K562 (cell line): Measurements from ENCODE around the gene CCDC137. TPM values are rescaled to one million over a fixed set of nuclear protein-coding genes. Genes with fewer than 3 reads are reported as not detected.

Source experiments
- ATAC-seq: fragments of 200-7000 bp; cut with Tn5 transposase; 3 replicates; pipeline ENCODE4 v1.9.1; 2020; ENCODE audit warnings: moderate library complexity
- BruUV-seq: library from RNA; stranded (reverse); fragments of 400-500 nt; replicated peaks from 2 replicates; lab custom pipeline; 2021; lab: Mats Ljungman, UMichigan
- CTCF ChIA-PET: fragments of 300-600 bp; formaldehyde crosslinking; extraction: SDS; loops from one replicate; lab custom pipeline; 2021; ENCODE audit warnings: low intra/inter-chr PET ratio; lab: Yijun Ruan, JAX
- POLR2A ChIA-PET: fragments of 300-600, 350-650 bp; sonication (Branson Sonifier 250); formaldehyde crosslinking; extraction: SDS; loops from one replicate; lab custom pipeline; 2021; ENCODE audit warnings: antibody characterized with exemption, inconsistent platforms; lab: Yijun Ruan, JAX
- DNase-seq, 4 experiments: peaks; one replicate each; pipeline versions ENCODE4 v3.0.0 to v3.0.0-alpha.2; 2011 to 2018; ENCODE audit warnings: low spot score in 3 of 4, mixed read lengths in 3 of 4; ENCODE audit errors: extremely low read depth in 1 of 4
- FAIRE-seq: peaks from 2 replicates; lab custom pipeline; 2011; peaks lifted over from hg19 to GRCh38; lab: Jason Lieb, UNC
- H2AFZ ChIP-seq: 2 replicates; pipeline ENCODE4 v1.6.0; 2011; ENCODE audit warnings: low read depth, low read length, control low read depth, inconsistent platforms
- H3K27ac ChIP-seq: fragments of 200-600 bp; 3 replicates; pipeline ENCODE4 v1.8.0; 2011; ENCODE audit warnings: low read depth, mild to moderate bottlenecking, control low read depth, inconsistent platforms, low read length, moderate library complexity, mixed read lengths; ENCODE audit errors: extremely low read depth
- H3K27me3 ChIP-seq, 2 experiments: fragments of 300-600 bp in 1 of 2; 2 replicates in 1 of 2; 3 replicates in 1 of 2; pipeline versions ENCODE4 v1.6.0 to v1.8.0; 2011; ENCODE audit warnings: inconsistent platforms in 2 of 2, low read length in 2 of 2, mild to moderate bottlenecking in 1 of 2, mixed read lengths in 1 of 2, moderate library complexity in 1 of 2; ENCODE audit not compliant: control insufficient read depth in 2 of 2, insufficient read depth in 2 of 2
- H3K36me3 ChIP-seq: fragments of 300-600 bp; 3 replicates; pipeline ENCODE4 v1.8.0; 2011; ENCODE audit warnings: mild to moderate bottlenecking, low read length, inconsistent platforms; ENCODE audit not compliant: control insufficient read depth, insufficient read depth
- H3K4me1 ChIP-seq, 2 experiments: fragments of 200-600 bp in 1 of 2; replicated peaks in 1 of 2; 2 replicates in 1 of 2; 3 replicates in 1 of 2; pipeline versions ENCODE4 v1.5.1 to v1.8.0; 2011; ENCODE audit warnings: inconsistent platforms in 2 of 2, low read length in 2 of 2, mild to moderate bottlenecking in 1 of 2, mixed read lengths in 1 of 2, moderate library complexity in 1 of 2; ENCODE audit not compliant: control insufficient read depth in 2 of 2, insufficient read depth in 2 of 2
- H3K4me2 ChIP-seq: 2 replicates; pipeline ENCODE4 v1.6.1; 2011; ENCODE audit warnings: low read length, control low read depth, inconsistent platforms, mixed read lengths; ENCODE audit not compliant: insufficient read depth
- H3K4me3 ChIP-seq: fragments of 200-600 bp; sonication (generic), shearing (Covaris generic); 2 replicates; pipeline ENCODE4 v1.5.1; 2016; ENCODE audit warnings: control low read depth, inconsistent platforms
- H3K79me2 ChIP-seq: fragments of 200-600 bp; 3 replicates; pipeline ENCODE4 v1.8.0; 2011; ENCODE audit warnings: low read length, inconsistent platforms; ENCODE audit not compliant: control insufficient read depth, insufficient read depth
- H3K9ac ChIP-seq, 2 experiments: 2 replicates each; pipeline versions ENCODE4 v1.6.0 to v1.6.1; 2011; ENCODE audit warnings: low read depth in 2 of 2, low read length in 2 of 2, control low read depth in 1 of 2, inconsistent platforms in 1 of 2, mild to moderate bottlenecking in 1 of 2, mixed read lengths in 1 of 2; ENCODE audit not compliant: insufficient read depth in 1 of 2
- H3K9me1 ChIP-seq: one replicate; pipeline ENCODE4 v1.6.0; 2011; ENCODE audit warnings: inconsistent platforms, mild to moderate bottlenecking, low read length, moderate library complexity; ENCODE audit not compliant: control insufficient read depth, insufficient read depth
- H3K9me3 ChIP-seq: replicated peaks from 2 replicates; pipeline ENCODE4 v1.5.1; 2011; ENCODE audit warnings: low read depth, low read length, inconsistent platforms; ENCODE audit not compliant: control insufficient read depth, insufficient read depth
- H4K20me1 ChIP-seq: replicated peaks from 2 replicates; pipeline ENCODE4 v1.6.1; 2011; ENCODE audit warnings: low read length, inconsistent platforms, mixed read lengths; ENCODE audit not compliant: control insufficient read depth, insufficient read depth
- ARHGAP35 ChIP-seq: fragments of 450-650 bp; IDR thresholded peaks from 2 replicates; pipeline ENCODE4 v1.6.1; 2018; ENCODE audit not compliant: partially characterized antibody
- CTCF ChIP-seq, 3 experiments: IDR thresholded peaks in 2 of 3; conservative IDR thresholded peaks in 1 of 3; 2 replicates each; pipeline ENCODE4 v1.5.1; 2011 to 2012; ENCODE audit warnings: low read length in 3 of 3, mild to moderate bottlenecking in 3 of 3, control low read depth in 2 of 3, improper control_type of control experiment in 1 of 3, inconsistent platforms in 1 of 3, low read depth in 1 of 3, mixed read lengths in 1 of 3, moderate library complexity in 1 of 3; ENCODE audit not compliant: insufficient read depth in 2 of 3
- POLR2G ChIP-seq: fragments of 200-400 bp; formaldehyde crosslinking; IDR thresholded peaks from 2 replicates; pipeline ENCODE4 v1.6.1; 2017; ENCODE audit warnings: low read depth, mild to moderate bottlenecking, antibody characterized with exemption, low read length, moderate library complexity
- RBFOX2 ChIP-seq: fragments of 200-400 bp; formaldehyde crosslinking; IDR thresholded peaks from 2 replicates; pipeline ENCODE4 v1.6.1; 2017; ENCODE audit warnings: low read depth, mild to moderate bottlenecking, low read length, moderate library complexity
- XRCC3 ChIP-seq: fragments of 450-650 bp; IDR thresholded peaks from 2 replicates; pipeline ENCODE4 v1.6.1; 2017; ENCODE audit warnings: mild to moderate bottlenecking, moderate library complexity
- ZBTB33 ChIP-seq: sonication (generic); formaldehyde crosslinking; IDR thresholded peaks from 2 replicates; pipeline ENCODE4 v1.8.1; 2023; ENCODE audit warnings: mild to moderate bottlenecking, missing genetic modification reagents
- WGBS: fragments of 100-300 bp; shearing (Covaris generic); methylation state at CpG from one replicate; pipeline ENCODE4 v1.1.6; 2016; ENCODE audit warnings: low coverage, mixed read lengths; ENCODE audit not compliant: insufficient coverage; ENCODE audit errors: missing lambda C conversion rate; 5-methylcytosine and 5-hydroxymethylcytosine counted together
- in situ Hi-C: fragments of 300-500 bp; cut with MboI; formaldehyde crosslinking; loops from 4 replicates; pipeline ENCODE4 v1.15.0; 2018; ENCODE audit warnings: inconsistent platforms, mixed read lengths
- intact Hi-C: fragments of 100-400 bp; cut with micrococcal nuclease; formaldehyde crosslinking; loops from 2 replicates; pipeline ENCODE4 v1.14.2; 2022
- polyA plus RNA-seq, 8 experiments: library from polyadenylated mRNA; depleted of rRNA in 4 of 8; stranded (reverse) in 5 of 8; unstranded in 3 of 8; fragments of >200 nt; fragmentation: Nextera tagmentation in 2 of 8; fragmentation: Illumina TruSeq in 1 of 8; extraction: Ambion mirVana in 2 of 8; extraction: Trizol in 1 of 8; gene quantifications; 2 replicates each; pipeline versions ENCODE4 v1.2.1 to v1.2.3, GENCODE V29; 2011 to 2014; ENCODE audit warnings: inconsistent platforms in 1 of 8, missing spikeins in 1 of 8
- total RNA-seq, 7 experiments: library from RNA; depleted of rRNA in 6 of 7; stranded (reverse); fragments of >200 nt in 6 of 7; fragmentation: Illumina TruSeq in 2 of 7; extraction: Trizol in 2 of 7; gene quantifications; 2 replicates each; pipeline versions ENCODE4 v1.2.1 to v1.2.3, GENCODE V29; 2011 to 2021; ENCODE audit warnings: low replicate concordance in 1 of 7

The CCDC137 gene
- total and polyA plus RNA-seq, 9 of the 15 experiments (the other 6 are each of a cell fraction or from before 2014, with no cell fraction given), result 2.3 to 68.1 (median 38.3) TPM

- no peaks in the 10 kb centered on the region; the same call in 2 of the 3 replicates for H3K79me2 ChIP-seq
- H4K20me1 ChIP-seq, result peaks cover 9% of the 10 kb centered on the region; the same call in 1 of the 2 replicates
- 0 out of 2 replicates have a peak, but pooled peaks have one; percentile 5 for TF ChIP-seq RBFOX2
- no peak for TF ChIP-seq XRCC3
- TF ChIP-seq ZBTB33 (CRISPR knock-in tag), result peak; percentile 96
- TF ChIP-seq ARHGAP35, result no peak
- peak; percentile 42; the same call in 1 of the 2 replicates for TF ChIP-seq POLR2G
- TF ChIP-seq CTCF (IDR thresholded peaks at IDR 0.05 in 2 of 3, conservative IDR thresholded peaks at IDR 0.05 in 1 of 3; ENCODE audit: insufficient read depth in 2 of 3, low read depth in 1 of 3, low read length in 3 of 3), result peak; percentile 25 to 90 (median 50); a peak in 4 of 6 replicates
- H3K9me3 ChIP-seq, result no peaks in the 10 kb centered on the region
- H3K36me3 ChIP-seq, result peaks cover 100% of the 10 kb centered on the region; the same call in 2 of the 3 replicates
- peaks cover 0 to 51% of the 10 kb centered on the region in 2 experiments; a peak in 2 of 5 replicates for H3K4me1 ChIP-seq
- 87% methylated on average over 20 of the region's 35 CpGs for WGBS
- peaks cover 3% of the 10 kb centered on the region for H3K9me1 ChIP-seq
- CTCF ChIA-PET, result no interaction called here
- H3K27me3 ChIP-seq, result no peaks in the 10 kb centered on the region
- in situ Hi-C loops (no loop called here), intact Hi-C loops (no loop called here)
- no peak overlapping the region for H3K4me2 ChIP-seq
- peak overlapping the region in 1 of 2 experiments; percentile 26; a peak in 1 of 4 replicates for H3K9ac ChIP-seq
- FAIRE-seq (no peak), DNase-seq (peak in 2 of 4 experiments; percentile 34 to 37), ATAC-seq (peak; percentile 56)
- H3K4me3 ChIP-seq, result no peak overlapping the region
- no TSS peak for BruUV-seq
- H2AFZ ChIP-seq, result no peak overlapping the region
- POLR2A ChIA-PET, result interaction anchor here (1.2 to 4.7 kb wide), 2 partner anchors 9 to 10 kb away, joined by 7 to 41 read pairs; partner anchors contain the start of genes ARL16, HGS and MRPL12
- no peak overlapping the region for H3K27ac ChIP-seq
Observed at GRCh38 chr17:81693509-81694210, 27.1 kb downstream of the CCDC137 start.
